GM12878 (cell line): Measurements from ENCODE around the gene LRRC14B. TPM values are rescaled to one million over a fixed set of nuclear protein-coding genes. Genes with fewer than 3 reads are reported as not detected.

Source experiments
- ATAC-seq: fragments of 200-7000 bp; cut with Tn5 transposase; 3 replicates; pipeline ENCODE4 v1.9.1; 2020; ENCODE audit warnings: mild to moderate bottlenecking, moderate library complexity
- BruUV-seq: library from RNA; stranded (reverse); fragments of 400-500 nt; replicated peaks from 2 replicates; lab custom pipeline; 2021; lab: Mats Ljungman, UMichigan
- CTCF ChIA-PET: fragments of 300-600 bp; sonication (Branson Sonifier 250); formaldehyde crosslinking; extraction: SDS; loops from one replicate; lab custom pipeline; 2021; ENCODE audit warnings: inconsistent platforms; lab: Yijun Ruan, JAX
- POLR2A ChIA-PET: fragments of 350-600 bp; formaldehyde crosslinking; extraction: SDS; loops from one replicate; lab custom pipeline; 2021; ENCODE audit warnings: inconsistent platforms; lab: Charles Lee
- RAD21 ChIA-PET: fragments of 300-600 bp; sonication (Branson Sonifier 250); formaldehyde crosslinking; loops from one replicate; lab custom pipeline; 2023; ENCODE audit warnings: antibody characterized with exemption; ENCODE audit not compliant: unreplicated experiment; lab: Charles Lee
- SMC1A ChIA-PET: fragments of 300-600 bp; sonication (Branson Sonifier 250); formaldehyde crosslinking; loops from one replicate; lab custom pipeline; 2023; ENCODE audit not compliant: unreplicated experiment, uncharacterized antibody; lab: Charles Lee
- DNase-seq: peaks from one replicate; pipeline ENCODE4 v3.0.0-alpha.2; 2011; ENCODE audit warnings: low read depth, low spot score
- FAIRE-seq: peaks from 3 replicates; lab custom pipeline; 2011; peaks lifted over from hg19 to GRCh38; lab: Jason Lieb, UNC
- H2AFZ ChIP-seq: 2 replicates; pipeline ENCODE4 v1.6.0; 2011; ENCODE audit warnings: low read depth, low read length, control low read depth; ENCODE audit not compliant: control insufficient read depth
- H3K27ac ChIP-seq: 2 replicates; pipeline ENCODE4 v1.5.1; 2011; ENCODE audit warnings: control low read depth; ENCODE audit not compliant: control insufficient read depth, insufficient read depth
- H3K27me3 ChIP-seq, 2 experiments: replicated peaks in 1 of 2; 2 replicates each; pipeline versions ENCODE4 v1.6.0 to v1.6.1; 2011; ENCODE audit warnings: low read length in 1 of 2; ENCODE audit not compliant: control insufficient read depth in 2 of 2, insufficient read depth in 2 of 2
- H3K36me3 ChIP-seq, 2 experiments: 2 replicates each; pipeline ENCODE4 v1.5.1; 2011; ENCODE audit warnings: low read length in 1 of 2; ENCODE audit not compliant: control insufficient read depth in 2 of 2, insufficient read depth in 2 of 2
- H3K4me1 ChIP-seq: 2 replicates; pipeline ENCODE4 v1.6.1; 2011; ENCODE audit warnings: mild to moderate bottlenecking, low read length, moderate library complexity, mixed read lengths; ENCODE audit not compliant: control insufficient read depth, insufficient read depth
- H3K4me2 ChIP-seq: 2 replicates; pipeline ENCODE4 v1.6.0; 2011; ENCODE audit warnings: control low read depth; ENCODE audit not compliant: control insufficient read depth, insufficient read depth
- H3K4me3 ChIP-seq: fragments of 200-600 bp; sonication (generic); 2 replicates; pipeline ENCODE4 v1.5.1; 2016
- H3K79me2 ChIP-seq: 2 replicates; pipeline ENCODE4 v1.6.0; 2011; ENCODE audit warnings: low read length; ENCODE audit not compliant: control insufficient read depth, insufficient read depth
- H3K9ac ChIP-seq: 2 replicates; pipeline ENCODE4 v1.8.0; 2011; ENCODE audit warnings: low read length, control low read depth, mixed read lengths; ENCODE audit not compliant: control insufficient read depth, insufficient read depth
- H3K9me3 ChIP-seq: replicated peaks from 3 replicates; pipeline ENCODE4 v1.5.1; 2011; ENCODE audit warnings: mild to moderate bottlenecking, low read length; ENCODE audit not compliant: control insufficient read depth, insufficient read depth
- H4K20me1 ChIP-seq: 2 replicates; pipeline ENCODE4 v1.6.0; 2011; ENCODE audit not compliant: control insufficient read depth, insufficient read depth
- EP300 ChIP-seq, 2 experiments: fragments of 150-350 bp in 1 of 2; IDR thresholded peaks; 2 replicates each; pipeline ENCODE4 v1.6.1; 2011 to 2012; ENCODE audit warnings: low read depth in 2 of 2, low read length in 2 of 2, borderline replicate concordance in 1 of 2, improper control_type of control experiment in 1 of 2, inconsistent platforms in 1 of 2; ENCODE audit not compliant: control insufficient read depth in 1 of 2
- NBN ChIP-seq: fragments of 450-650 bp; IDR thresholded peaks from 2 replicates; pipeline ENCODE4 v1.6.1; 2016
- NFXL1 ChIP-seq: fragments of 450-650 bp; IDR thresholded peaks from 2 replicates; pipeline ENCODE4 v1.6.1; 2017; ENCODE audit warnings: antibody characterized with exemption, mild to moderate bottlenecking, borderline replicate concordance
- POLR2AphosphoS2 ChIP-seq: IDR thresholded peaks from 2 replicates; pipeline ENCODE4 v1.6.1; 2011; ENCODE audit warnings: low read depth, mild to moderate bottlenecking, low read length, improper control_type of control experiment, moderate library complexity
- SP1 ChIP-seq: IDR thresholded peaks from one replicate; pipeline ENCODE4 v1.6.1; 2011; ENCODE audit warnings: low read depth, low read length
- STAT1 ChIP-seq: fragments of 450-650 bp; conservative IDR thresholded peaks from 2 replicates; pipeline ENCODE4 v1.6.1; 2014; ENCODE audit warnings: antibody characterized with exemption, mild to moderate bottlenecking
- TCF7 ChIP-seq: IDR thresholded peaks from 2 replicates; pipeline ENCODE4 v1.6.1; 2014; ENCODE audit warnings: antibody characterized with exemption, borderline replicate concordance
- ZNF687 ChIP-seq: fragments of 450-650 bp; IDR thresholded peaks from 2 replicates; pipeline ENCODE4 v1.6.1; 2017; ENCODE audit warnings: mild to moderate bottlenecking, moderate library complexity
- WGBS: methylation state at CpG from one replicate; pipeline ENCODE4 v1.1.6; 2016; ENCODE audit warnings: low lambda C conversion rate; ENCODE audit not compliant: insufficient replicate concordance, insufficient coverage; ENCODE audit errors: missing lambda C conversion rate; 5-methylcytosine and 5-hydroxymethylcytosine counted together
- in situ Hi-C: fragments of 300-500 bp; cut with MboI; formaldehyde crosslinking; loops from 9 replicates; pipeline ENCODE4 v1.14.3; 2018; ENCODE audit warnings: mixed read lengths
- intact Hi-C: fragments of 100-400 bp; cut with micrococcal nuclease; formaldehyde crosslinking; loops from one replicate; pipeline ENCODE4 v1.14.2; 2022; ENCODE audit not compliant: unreplicated experiment
- polyA plus RNA-seq, 11 experiments: library from polyadenylated mRNA; depleted of rRNA in 4 of 11; unstranded in 6 of 11; stranded (reverse) in 5 of 11; fragments of >200 nt; fragmentation: Nextera tagmentation in 4 of 11; fragmentation: Illumina TruSeq in 1 of 11; extraction: Ambion mirVana in 4 of 11; extraction: Trizol in 1 of 11; gene quantifications; 1 replicate in 1 of 11; 2 replicates in 10 of 11; pipeline versions ENCODE4 v1.2.1 to v1.2.3, GENCODE V29; 2011 to 2016; ENCODE audit warnings: inconsistent platforms in 2 of 11, missing spikeins in 2 of 11, low read depth in 1 of 11
- total RNA-seq, 4 experiments: library from RNA; depleted of rRNA in 3 of 4; stranded (reverse); fragments of >200 nt in 3 of 4; fragmentation: Illumina TruSeq in 1 of 4; extraction: Trizol in 1 of 4; gene quantifications; 2 replicates each; pipeline versions ENCODE4 v1.2.1 to v1.2.3, GENCODE V29; 2013 to 2021
- TF ChIP-seq, protein P1 (sequence below): fragments of 450-650 bp; IDR thresholded peaks from 2 replicates; pipeline ENCODE4 v1.6.1; 2017; ENCODE audit warnings: mild to moderate bottlenecking, low read depth, inconsistent platforms; ENCODE audit not compliant: poor library complexity, severe bottlenecking

LRRC14B gene
- total and polyA plus RNA-seq, 10 of the 15 experiments (the other 5 are each of a cell fraction or from before 2014, with no cell fraction given): 0.06 to 0.31 (median 0.13) TPM; not detected in 5

GRCh38 chr5:178110-178509 is 13.2 kb upstream of the LRRC14B start (continued):
- no peak for TF ChIP-seq ZNF687
- no peak for TF ChIP-seq NBN
- TF ChIP-seq TCF7: no peak

- Histone ChIP-seq H2AFZ (no peak overlapping the region), H3K27me3 (no peaks in the 10 kb centered on the region; a peak in 2 of 4 replicates), H3K9ac (no peak overlapping the region), H3K79me2 (no peaks in the 10 kb centered on the region), H3K9me3 (no peaks in the 10 kb centered on the region), H4K20me1 (no peaks in the 10 kb centered on the region), H3K4me1 (no peaks in the 10 kb centered on the region), H3K4me3 (no peak overlapping the region), H3K36me3 (no peaks in the 10 kb centered on the region), H3K27ac (no peak overlapping the region), H3K4me2 (no peak overlapping the region)
- CTCF ChIA-PET: interaction anchor here (2.3 kb wide), 1 partner anchor 9 kb away, joined by 6 read pairs; no protein-coding TSS in a partner anchor
- POLR2A ChIA-PET: no interaction called here
- SMC1A ChIA-PET: no interaction called here
- in situ Hi-C loops (no loop called here), intact Hi-C loops (no loop called here)
- RAD21 ChIA-PET: no interaction called here
- FAIRE-seq: no peak
- no peak for ATAC-seq
- 39% methylated on average over 9 of the region's 9 CpGs for WGBS
- DNase-seq: no peak
- no TSS peak for BruUV-seq
- no peak for TF ChIP-seq TCF7
- TF ChIP-seq EP300 (IDR thresholded peaks at IDR 0.05; ENCODE audit: borderline replicate concordance in 1 of 2, control insufficient read depth in 1 of 2, low read depth in 2 of 2, low read length in 2 of 2): no peak
- no peak for TF ChIP-seq ZNF687
- TF ChIP-seq STAT1: no peak
- TF ChIP-seq, protein P1, sequence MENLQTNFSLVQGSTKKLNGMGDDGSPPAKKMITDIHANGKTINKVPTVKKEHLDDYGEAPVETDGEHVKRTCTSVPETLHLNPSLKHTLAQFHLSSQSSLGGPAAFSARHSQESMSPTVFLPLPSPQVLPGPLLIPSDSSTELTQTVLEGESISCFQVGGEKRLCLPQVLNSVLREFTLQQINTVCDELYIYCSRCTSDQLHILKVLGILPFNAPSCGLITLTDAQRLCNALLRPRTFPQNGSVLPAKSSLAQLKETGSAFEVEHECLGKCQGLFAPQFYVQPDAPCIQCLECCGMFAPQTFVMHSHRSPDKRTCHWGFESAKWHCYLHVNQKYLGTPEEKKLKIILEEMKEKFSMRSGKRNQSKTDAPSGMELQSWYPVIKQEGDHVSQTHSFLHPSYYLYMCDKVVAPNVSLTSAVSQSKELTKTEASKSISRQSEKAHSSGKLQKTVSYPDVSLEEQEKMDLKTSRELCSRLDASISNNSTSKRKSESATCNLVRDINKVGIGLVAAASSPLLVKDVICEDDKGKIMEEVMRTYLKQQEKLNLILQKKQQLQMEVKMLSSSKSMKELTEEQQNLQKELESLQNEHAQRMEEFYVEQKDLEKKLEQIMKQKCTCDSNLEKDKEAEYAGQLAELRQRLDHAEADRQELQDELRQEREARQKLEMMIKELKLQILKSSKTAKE: no peak
- TF ChIP-seq SP1: no peak
- no peak for TF ChIP-seq POLR2AphosphoS2
- TF ChIP-seq NFXL1: no peak
These were observed 11.9 kb upstream of the LRRC14B start for GRCh38 chr5:179401-179800.
